SK-N-SH treated with all-trans-retinoic acid at 6 μM for 48 hours (cell line): ENCODE results near the gene UBE2V1.

ENCODE experiments used
- ATAC-seq: fragments of 200-7000 bp; cut with Tn5 transposase; 3 replicates; pipeline ENCODE4 v1.9.1; 2020; ENCODE audit warnings: mild to moderate bottlenecking, moderate library complexity
- ARNTL ChIP-seq: fragments of 450-650 bp; formaldehyde crosslinking; IDR thresholded peaks from 2 replicates; pipeline ENCODE4 v1.5.0; 2020; ENCODE audit warnings: low read depth, mild to moderate bottlenecking, moderate library complexity, borderline replicate concordance
- BACH2 ChIP-seq: fragments of 250-450 bp; sonication (Bioruptor Pico); IDR thresholded peaks from 2 replicates; pipeline ENCODE4 v1.9.0; 2021; ENCODE audit warnings: mild to moderate bottlenecking, borderline replicate concordance
- CSDC2 ChIP-seq: fragments of 250-450 bp; sonication (Bioruptor Pico); IDR thresholded peaks from 2 replicates; pipeline ENCODE4 v1.5.0; 2020; ENCODE audit warnings: mild to moderate bottlenecking, moderate library complexity
- ESRRG ChIP-seq: fragments of 250-450 bp; sonication (Bioruptor Pico); IDR thresholded peaks from 2 replicates; pipeline ENCODE4 v1.6.1; 2021; ENCODE audit warnings: mild to moderate bottlenecking
- GLIS3 ChIP-seq: fragments of 250-450 bp; sonication (Bioruptor Pico); IDR thresholded peaks from 2 replicates; pipeline ENCODE4 v1.5.0; 2020; ENCODE audit warnings: mild to moderate bottlenecking, moderate library complexity
- ISL1 ChIP-seq: fragments of 250-450 bp; sonication (Bioruptor Pico); IDR thresholded peaks from 2 replicates; pipeline ENCODE4 v2.1.2; 2022; ENCODE audit warnings: mild to moderate bottlenecking, moderate library complexity
- OSR1 ChIP-seq: fragments of 250-450 bp; sonication (Bioruptor Pico); IDR thresholded peaks from 2 replicates; pipeline ENCODE4 v1.8.0; 2022; ENCODE audit warnings: moderate library complexity, mild to moderate bottlenecking, inconsistent platforms
- PPARA ChIP-seq: fragments of 250-450 bp; sonication (Bioruptor Pico); IDR thresholded peaks from 2 replicates; pipeline ENCODE4 v1.5.0; 2020; ENCODE audit warnings: mild to moderate bottlenecking, borderline replicate concordance
- RARB ChIP-seq: fragments of 250-450 bp; sonication (Bioruptor Pico); IDR thresholded peaks from 2 replicates; pipeline ENCODE4 v1.8.0; 2021; ENCODE audit warnings: mild to moderate bottlenecking, moderate library complexity
- SNAI2 ChIP-seq: fragments of 250-450 bp; sonication (Bioruptor Pico); IDR thresholded peaks from 2 replicates; pipeline ENCODE4 v1.5.0; 2020; ENCODE audit warnings: mild to moderate bottlenecking, moderate library complexity
- TCF4 ChIP-seq: fragments of 250-450 bp; sonication (Bioruptor Pico); IDR thresholded peaks from 2 replicates; pipeline ENCODE4 v1.8.0; 2021; ENCODE audit warnings: mild to moderate bottlenecking, moderate library complexity, borderline replicate concordance
- TOX ChIP-seq: fragments of 250-450 bp; sonication (Bioruptor Pico); IDR thresholded peaks from 2 replicates; pipeline ENCODE4 v1.8.0; 2021; ENCODE audit warnings: mild to moderate bottlenecking, moderate library complexity, borderline replicate concordance
- ZC3H10 ChIP-seq: fragments of 250-450 bp; sonication (Bioruptor Pico); IDR thresholded peaks from 2 replicates; pipeline ENCODE4 v1.5.1; 2021; ENCODE audit warnings: mild to moderate bottlenecking, moderate library complexity
- ZFP3 ChIP-seq: fragments of 250-450 bp; sonication (Bioruptor Pico); IDR thresholded peaks from 2 replicates; pipeline ENCODE4 v1.5.0; 2020; ENCODE audit warnings: mild to moderate bottlenecking, moderate library complexity
- ZFP30 ChIP-seq: fragments of 450-650 bp; formaldehyde crosslinking; IDR thresholded peaks from 2 replicates; pipeline ENCODE4 v1.5.0; 2022; ENCODE audit warnings: mild to moderate bottlenecking, moderate library complexity
- ZNF565 ChIP-seq: fragments of 450-650 bp; formaldehyde crosslinking; conservative IDR thresholded peaks from 2 replicates; pipeline ENCODE4 v1.5.0; 2020; ENCODE audit warnings: low read depth, mild to moderate bottlenecking, moderate library complexity
- ZNF70 ChIP-seq: fragments of 450-650 bp; formaldehyde crosslinking; IDR thresholded peaks from 2 replicates; pipeline ENCODE4 v1.5.0; 2020; ENCODE audit warnings: mild to moderate bottlenecking, moderate library complexity
- ZNF8 ChIP-seq: fragments of 450-650 bp; formaldehyde crosslinking; IDR thresholded peaks from 2 replicates; pipeline ENCODE4 v1.5.0; 2020; ENCODE audit warnings: mild to moderate bottlenecking, moderate library complexity
- TF ChIP-seq, protein P1 (sequence below): fragments of 250-450 bp; sonication (Bioruptor Pico); IDR thresholded peaks from 2 replicates; pipeline ENCODE4 v1.5.1; 2020; ENCODE audit warnings: low read depth, mild to moderate bottlenecking, moderate library complexity
- TF ChIP-seq, protein P2 (sequence below): fragments of 250-450 bp; sonication (Bioruptor Pico); IDR thresholded peaks from 2 replicates; pipeline ENCODE4 v1.5.0; 2020; ENCODE audit warnings: mild to moderate bottlenecking, moderate library complexity
- TF ChIP-seq, protein P3 (sequence below): fragments of 250-450 bp; sonication (Bioruptor Pico); IDR thresholded peaks from 2 replicates; pipeline ENCODE4 v1.8.0; 2021; ENCODE audit warnings: low read depth, mild to moderate bottlenecking, moderate library complexity, borderline replicate concordance
- TF ChIP-seq, protein P4 (sequence below): fragments of 250-450 bp; sonication (Bioruptor Pico); IDR thresholded peaks from 2 replicates; pipeline ENCODE4 v1.5.1; 2021; ENCODE audit warnings: mild to moderate bottlenecking, moderate library complexity
- TF ChIP-seq, protein P5 (sequence below): fragments of 250-450 bp; sonication (Bioruptor Pico); IDR thresholded peaks from 2 replicates; pipeline ENCODE4 v1.8.0; 2020; ENCODE audit warnings: mild to moderate bottlenecking, moderate library complexity, borderline replicate concordance

Gene UBE2V1

DNA sequence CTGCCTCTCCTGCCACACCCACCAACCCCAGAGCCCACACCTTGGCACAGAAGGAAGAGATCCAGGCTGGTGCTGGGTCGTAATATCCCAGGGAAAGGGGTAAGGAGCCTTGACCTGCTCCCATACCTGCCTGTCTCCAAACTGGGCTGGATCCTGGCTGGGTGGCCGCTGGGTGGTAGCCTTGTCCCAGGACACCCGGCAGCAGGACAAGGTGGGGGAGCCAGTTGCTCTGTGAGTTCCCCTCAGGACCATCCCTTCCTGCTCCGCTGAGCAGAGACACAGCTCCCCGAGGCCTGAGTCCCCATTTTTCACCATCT is 58.8 kb downstream of the UBE2V1 start:
- no peak for ATAC-seq
- TF ChIP-seq, protein P1, sequence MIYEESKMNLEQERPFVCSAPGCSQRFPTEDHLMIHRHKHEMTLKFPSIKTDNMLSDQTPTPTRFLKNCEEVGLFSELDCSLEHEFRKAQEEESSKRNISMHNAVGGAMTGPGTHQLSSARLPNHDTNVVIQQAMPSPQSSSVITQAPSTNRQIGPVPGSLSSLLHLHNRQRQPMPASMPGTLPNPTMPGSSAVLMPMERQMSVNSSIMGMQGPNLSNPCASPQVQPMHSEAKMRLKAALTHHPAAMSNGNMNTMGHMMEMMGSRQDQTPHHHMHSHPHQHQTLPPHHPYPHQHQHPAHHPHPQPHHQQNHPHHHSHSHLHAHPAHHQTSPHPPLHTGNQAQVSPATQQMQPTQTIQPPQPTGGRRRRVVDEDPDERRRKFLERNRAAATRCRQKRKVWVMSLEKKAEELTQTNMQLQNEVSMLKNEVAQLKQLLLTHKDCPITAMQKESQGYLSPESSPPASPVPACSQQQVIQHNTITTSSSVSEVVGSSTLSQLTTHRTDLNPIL: no peak
- TF ChIP-seq TOX (CRISPR knock-in tag): no peak
- no peak for TF ChIP-seq CSDC2 (CRISPR knock-in tag)
- TF ChIP-seq RARB (CRISPR knock-in tag): no peak
- no peak for TF ChIP-seq ZFP3 (CRISPR knock-in tag)
- TF ChIP-seq PPARA (CRISPR knock-in tag): no peak
- TF ChIP-seq TCF4 (CRISPR knock-in tag): no peak
- TF ChIP-seq SNAI2: no peak
- no peak for TF ChIP-seq OSR1 (CRISPR knock-in tag)

DNA sequence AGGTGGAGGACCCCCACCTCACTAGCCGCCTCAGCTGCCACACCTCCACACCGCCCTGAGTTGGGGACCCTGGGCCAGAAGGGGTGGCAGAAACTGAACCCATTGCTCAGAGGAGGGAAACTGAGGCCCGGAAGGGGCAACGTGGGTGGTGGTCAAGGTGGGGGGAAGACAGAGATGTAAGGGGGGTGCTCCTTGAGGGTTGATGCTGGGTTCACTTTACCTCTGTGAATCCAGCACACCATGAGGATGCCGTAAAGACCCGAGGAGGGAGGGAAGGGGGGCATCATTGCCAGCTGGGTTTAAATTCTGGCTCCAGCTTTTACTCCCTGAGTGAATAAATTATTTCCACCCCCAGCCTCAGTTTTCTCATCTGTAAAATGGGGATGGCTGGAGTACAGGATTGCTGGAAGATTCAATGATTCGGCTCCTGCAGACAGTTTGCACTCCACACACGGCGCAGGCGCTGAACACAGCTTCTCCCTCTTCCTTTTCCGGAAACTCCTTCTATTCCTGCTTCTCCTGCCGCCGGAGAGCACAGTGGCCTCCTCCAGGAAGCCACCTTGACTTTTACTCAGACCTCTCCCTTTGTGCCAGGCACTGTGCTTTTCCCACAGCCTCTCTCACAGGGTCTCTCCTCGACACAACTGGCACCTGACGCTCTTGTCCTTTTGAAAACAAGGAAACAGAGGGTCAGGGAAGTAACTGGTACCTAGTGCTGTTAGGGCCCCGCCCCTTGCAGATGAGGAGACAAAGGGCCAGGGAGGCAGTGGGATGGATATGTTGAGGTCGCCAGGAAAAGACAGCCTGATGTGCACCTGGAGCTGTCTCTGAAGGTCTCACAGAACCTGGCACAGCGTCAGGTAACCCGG is 59.4 kb downstream of the UBE2V1 start:
- TF ChIP-seq CSDC2 (CRISPR knock-in tag) (no peak), ZFP3 (CRISPR knock-in tag) (no peak), BACH2 (peak; percentile 69; the same call in 1 of the 2 replicates), ESRRG (no peak), ARNTL (CRISPR knock-in tag) (peak; percentile 55; the same call in 1 of the 2 replicates), TCF4 (CRISPR knock-in tag) (no peak), ZNF565 (CRISPR knock-in tag) (0 out of 2 replicates have a peak, but pooled peaks have one; percentile 35), ZNF70 (CRISPR knock-in tag) (peak; percentile 72; the same call in 1 of the 2 replicates), GLIS3 (CRISPR knock-in tag) (peak; percentile 15; the same call in 1 of the 2 replicates), ZNF8 (CRISPR knock-in tag) (no peak), ZFP30 (CRISPR knock-in tag) (no peak)
- TF ChIP-seq, protein P2, sequence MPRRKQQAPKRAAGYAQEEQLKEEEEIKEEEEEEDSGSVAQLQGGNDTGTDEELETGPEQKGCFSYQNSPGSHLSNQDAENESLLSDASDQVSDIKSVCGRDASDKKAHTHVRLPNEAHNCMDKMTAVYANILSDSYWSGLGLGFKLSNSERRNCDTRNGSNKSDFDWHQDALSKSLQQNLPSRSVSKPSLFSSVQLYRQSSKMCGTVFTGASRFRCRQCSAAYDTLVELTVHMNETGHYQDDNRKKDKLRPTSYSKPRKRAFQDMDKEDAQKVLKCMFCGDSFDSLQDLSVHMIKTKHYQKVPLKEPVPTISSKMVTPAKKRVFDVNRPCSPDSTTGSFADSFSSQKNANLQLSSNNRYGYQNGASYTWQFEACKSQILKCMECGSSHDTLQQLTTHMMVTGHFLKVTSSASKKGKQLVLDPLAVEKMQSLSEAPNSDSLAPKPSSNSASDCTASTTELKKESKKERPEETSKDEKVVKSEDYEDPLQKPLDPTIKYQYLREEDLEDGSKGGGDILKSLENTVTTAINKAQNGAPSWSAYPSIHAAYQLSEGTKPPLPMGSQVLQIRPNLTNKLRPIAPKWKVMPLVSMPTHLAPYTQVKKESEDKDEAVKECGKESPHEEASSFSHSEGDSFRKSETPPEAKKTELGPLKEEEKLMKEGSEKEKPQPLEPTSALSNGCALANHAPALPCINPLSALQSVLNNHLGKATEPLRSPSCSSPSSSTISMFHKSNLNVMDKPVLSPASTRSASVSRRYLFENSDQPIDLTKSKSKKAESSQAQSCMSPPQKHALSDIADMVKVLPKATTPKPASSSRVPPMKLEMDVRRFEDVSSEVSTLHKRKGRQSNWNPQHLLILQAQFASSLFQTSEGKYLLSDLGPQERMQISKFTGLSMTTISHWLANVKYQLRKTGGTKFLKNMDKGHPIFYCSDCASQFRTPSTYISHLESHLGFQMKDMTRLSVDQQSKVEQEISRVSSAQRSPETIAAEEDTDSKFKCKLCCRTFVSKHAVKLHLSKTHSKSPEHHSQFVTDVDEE (CRISPR knock-in tag): peak; percentile 90
- TF ChIP-seq, protein P3, sequence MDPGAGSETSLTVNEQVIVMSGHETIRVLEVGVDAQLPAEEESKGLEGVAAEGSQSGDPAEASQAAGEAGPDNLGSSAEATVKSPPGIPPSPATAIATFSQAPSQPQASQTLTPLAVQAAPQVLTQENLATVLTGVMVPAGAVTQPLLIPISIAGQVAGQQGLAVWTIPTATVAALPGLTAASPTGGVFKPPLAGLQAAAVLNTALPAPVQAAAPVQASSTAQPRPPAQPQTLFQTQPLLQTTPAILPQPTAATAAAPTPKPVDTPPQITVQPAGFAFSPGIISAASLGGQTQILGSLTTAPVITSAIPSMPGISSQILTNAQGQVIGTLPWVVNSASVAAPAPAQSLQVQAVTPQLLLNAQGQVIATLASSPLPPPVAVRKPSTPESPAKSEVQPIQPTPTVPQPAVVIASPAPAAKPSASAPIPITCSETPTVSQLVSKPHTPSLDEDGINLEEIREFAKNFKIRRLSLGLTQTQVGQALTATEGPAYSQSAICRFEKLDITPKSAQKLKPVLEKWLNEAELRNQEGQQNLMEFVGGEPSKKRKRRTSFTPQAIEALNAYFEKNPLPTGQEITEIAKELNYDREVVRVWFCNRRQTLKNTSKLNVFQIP (CRISPR knock-in tag): no peak
- TF ChIP-seq, protein P1: no peak
- no peak for ATAC-seq

DNA sequence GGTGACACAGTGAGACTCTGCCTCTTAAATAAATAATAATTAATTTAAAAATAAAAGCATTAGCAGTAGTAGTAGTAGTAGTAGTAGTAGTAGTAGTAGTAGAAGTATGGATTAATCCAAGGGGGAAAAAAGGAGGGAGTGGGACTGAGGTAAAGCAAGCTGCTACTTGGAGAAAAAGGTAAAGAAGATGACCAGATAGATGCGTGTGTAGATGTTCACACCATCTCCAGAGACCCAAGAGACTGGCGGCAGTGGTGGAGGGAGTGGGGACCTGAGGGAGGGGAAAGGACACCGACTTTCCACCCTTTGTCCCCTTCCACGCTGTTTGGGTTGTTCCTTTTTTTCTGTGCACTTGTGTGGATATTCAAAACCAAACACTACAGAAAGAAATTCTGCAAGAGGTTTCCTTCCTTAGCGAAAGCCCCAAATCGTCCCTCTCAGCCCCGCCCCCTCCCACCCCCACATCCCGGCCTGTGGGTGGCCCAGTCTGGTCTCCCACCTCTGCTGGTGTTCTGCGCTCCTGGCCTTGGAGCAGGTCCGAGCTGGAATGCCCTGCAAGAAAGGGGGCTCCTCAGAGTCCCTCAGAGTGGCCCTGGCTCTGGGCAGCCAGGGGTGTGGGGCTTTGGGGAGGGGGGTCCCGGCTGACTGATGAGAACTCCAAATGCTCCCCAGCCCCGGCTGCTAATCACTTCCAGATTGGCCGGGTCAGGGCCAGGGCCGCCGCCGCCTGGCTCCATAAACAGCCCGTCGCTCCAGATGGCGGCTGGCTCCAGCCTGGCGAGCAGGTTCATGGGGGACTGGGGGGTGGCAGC is 60.2 kb downstream of the UBE2V1 start:
- ATAC-seq: peak; percentile 22; the same call in 2 of the 3 replicates
- no peak for TF ChIP-seq GLIS3 (CRISPR knock-in tag)
- no peak for TF ChIP-seq BACH2
- TF ChIP-seq PPARA (CRISPR knock-in tag): no peak
- TF ChIP-seq, protein P4, sequence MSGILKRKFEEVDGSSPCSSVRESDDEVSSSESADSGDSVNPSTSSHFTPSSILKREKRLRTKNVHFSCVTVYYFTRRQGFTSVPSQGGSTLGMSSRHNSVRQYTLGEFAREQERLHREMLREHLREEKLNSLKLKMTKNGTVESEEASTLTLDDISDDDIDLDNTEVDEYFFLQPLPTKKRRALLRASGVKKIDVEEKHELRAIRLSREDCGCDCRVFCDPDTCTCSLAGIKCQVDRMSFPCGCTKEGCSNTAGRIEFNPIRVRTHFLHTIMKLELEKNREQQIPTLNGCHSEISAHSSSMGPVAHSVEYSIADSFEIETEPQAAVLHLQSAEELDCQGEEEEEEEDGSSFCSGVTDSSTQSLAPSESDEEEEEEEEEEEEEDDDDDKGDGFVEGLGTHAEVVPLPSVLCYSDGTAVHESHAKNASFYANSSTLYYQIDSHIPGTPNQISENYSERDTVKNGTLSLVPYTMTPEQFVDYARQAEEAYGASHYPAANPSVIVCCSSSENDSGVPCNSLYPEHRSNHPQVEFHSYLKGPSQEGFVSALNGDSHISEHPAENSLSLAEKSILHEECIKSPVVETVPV (CRISPR knock-in tag): no peak
- TF ChIP-seq ESRRG: no peak
- TF ChIP-seq ZC3H10 (CRISPR knock-in tag): no peak
- TF ChIP-seq RARB (CRISPR knock-in tag): no peak
- peak; percentile 93 for TF ChIP-seq TCF4 (CRISPR knock-in tag)
- TF ChIP-seq, protein P5, sequence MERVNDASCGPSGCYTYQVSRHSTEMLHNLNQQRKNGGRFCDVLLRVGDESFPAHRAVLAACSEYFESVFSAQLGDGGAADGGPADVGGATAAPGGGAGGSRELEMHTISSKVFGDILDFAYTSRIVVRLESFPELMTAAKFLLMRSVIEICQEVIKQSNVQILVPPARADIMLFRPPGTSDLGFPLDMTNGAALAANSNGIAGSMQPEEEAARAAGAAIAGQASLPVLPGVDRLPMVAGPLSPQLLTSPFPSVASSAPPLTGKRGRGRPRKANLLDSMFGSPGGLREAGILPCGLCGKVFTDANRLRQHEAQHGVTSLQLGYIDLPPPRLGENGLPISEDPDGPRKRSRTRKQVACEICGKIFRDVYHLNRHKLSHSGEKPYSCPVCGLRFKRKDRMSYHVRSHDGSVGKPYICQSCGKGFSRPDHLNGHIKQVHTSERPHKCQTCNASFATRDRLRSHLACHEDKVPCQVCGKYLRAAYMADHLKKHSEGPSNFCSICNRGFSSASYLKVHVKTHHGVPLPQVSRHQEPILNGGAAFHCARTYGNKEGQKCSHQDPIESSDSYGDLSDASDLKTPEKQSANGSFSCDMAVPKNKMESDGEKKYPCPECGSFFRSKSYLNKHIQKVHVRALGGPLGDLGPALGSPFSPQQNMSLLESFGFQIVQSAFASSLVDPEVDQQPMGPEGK (CRISPR knock-in tag): peak; percentile 66; the same call in 1 of the 2 replicates
- no peak for TF ChIP-seq ARNTL (CRISPR knock-in tag)
- no peak for TF ChIP-seq OSR1 (CRISPR knock-in tag)
- TF ChIP-seq ZNF70 (CRISPR knock-in tag): no peak
- TF ChIP-seq ISL1 (CRISPR knock-in tag): no peak
